Middle frontal gyrus (tissue), 1 donor: Measurements from ENCODE around the gene SEL1L2.
"Not testable (repeated sequence)": the region's sequence is repeated elsewhere in the genome, so short reads cannot be mapped to it uniquely, and the experiment has no call there.

Experiments used
- DNase-seq: peaks from one replicate; pipeline ENCODE4 v3.0.0-alpha.2; 2015; ENCODE audit warnings: low spot score; ENCODE audit errors: extremely low spot score

The SEL1L2 gene

GRCh38 chr20:13990465-13990864, at the start of gene SEL1L2:
Gene SEL1L2 (minus strand): TSS chr20:13990614. CDS start chr20:13990534, 80 bp downstream.
- no peak for DNase-seq

GRCh38 chr20:14036567-14036966, 46.2 kb upstream of the SEL1L2 start:
- no peak for DNase-seq

GRCh38 chr20:14033310-14033709, 42.9 kb upstream of the SEL1L2 start:
- no peak for DNase-seq

GRCh38 chr20:14030991-14031390, 40.6 kb upstream of the SEL1L2 start:
- no peak for DNase-seq

GRCh38 chr20:14012671-14013070, 22.3 kb upstream of the SEL1L2 start:
- no peak for DNase-seq

- no peak for DNase-seq
These were observed 18.8 kb upstream of the SEL1L2 start for GRCh38 chr20:14009208-14009607.

- DNase-seq = no peak
These were observed 15.6 kb upstream of the SEL1L2 start for GRCh38 chr20:14005996-14006395.

- no peak for DNase-seq
These were observed 10.5 kb upstream of the SEL1L2 start for GRCh38 chr20:14000917-14001316.

- no peak for DNase-seq
These were observed 5.9 kb upstream of the SEL1L2 start for GRCh38 chr20:13996265-13996664.

GRCh38 chr20:13995841-13996240, 5.4 kb upstream of the SEL1L2 start:
- no peak for DNase-seq

- DNase-seq = peak; percentile 90
These were observed 4.8 kb upstream of the SEL1L2 start, which contains the start of gene MACROD2 for GRCh38 chr20:13995086-13995665. Gene MACROD2 (plus strand): TSS chr20:13995516.

GRCh38 chr20:13991955-13992354, 1.5 kb upstream of the SEL1L2 start:
- DNase-seq = not testable (repeated sequence)

- DNase-seq = no peak
These were observed 897 bp upstream of the SEL1L2 start for GRCh38 chr20:13991311-13991710.

GRCh38 chr20:13984211-13984610, 6.2 kb downstream of the SEL1L2 start:
- no peak for DNase-seq

- no peak for DNase-seq
These were observed 29.9 kb downstream of the SEL1L2 start for GRCh38 chr20:13960525-13960924.

- no peak for DNase-seq
These were observed 30.3 kb downstream of the SEL1L2 start for GRCh38 chr20:13960119-13960518.

- no peak for DNase-seq
These were observed 37.2 kb downstream of the SEL1L2 start for GRCh38 chr20:13953227-13953626.

GRCh38 chr20:13947719-13948118, 42.7 kb downstream of the SEL1L2 start:
- no peak for DNase-seq

- DNase-seq = no peak
These were observed 49.4 kb downstream of the SEL1L2 start for GRCh38 chr20:13941031-13941430.

- DNase-seq = no peak
These were observed 53.4 kb downstream of the SEL1L2 start for GRCh38 chr20:13936781-13937576.

GRCh38 chr20:13934992-13935894, 55.2 kb downstream of the SEL1L2 start:
- DNase-seq = no peak

GRCh38 chr20:13930281-13930680, 60.1 kb downstream of the SEL1L2 start:
- no peak for DNase-seq
